GM23338 (cell line): ENCODE measurements around the gene GKN2. TPM values are rescaled to one million over a fixed set of nuclear protein-coding genes. Genes with fewer than 3 reads are reported as not detected.

ENCODE experiments used
- ATAC-seq: fragments of 200-7000 bp; cut with Tn5 transposase; 3 replicates; pipeline ENCODE4 v1.9.1; 2020
- DNase-seq: peaks from one replicate; pipeline ENCODE4 v3.0.0-alpha.2; 2015; ENCODE audit warnings: low spot score
- H2AFZ ChIP-seq: fragments of 200-600 bp; sonication (generic); 2 replicates; pipeline ENCODE4 v1.8.0; 2016; ENCODE audit warnings: antibody characterized with exemption, mild to moderate bottlenecking, moderate library complexity
- H3F3A ChIP-seq: fragments of 200-600 bp; sonication (generic); replicated peaks from 2 replicates; pipeline ENCODE4 v1.8.0; 2017; ENCODE audit warnings: antibody characterized with exemption, mixed run types, low read depth
- H3K27ac ChIP-seq: fragments of 200-600 bp; sonication (generic); 2 replicates; pipeline ENCODE4 v1.6.1; 2016; ENCODE audit warnings: low read depth
- H3K27me3 ChIP-seq: fragments of 200-600 bp; sonication (generic); 2 replicates; pipeline ENCODE4 v1.8.0; 2016; ENCODE audit warnings: mild to moderate bottlenecking, mixed run types, moderate library complexity; ENCODE audit not compliant: insufficient read depth
- H3K36me3 ChIP-seq: fragments of 200-600 bp; sonication (generic); 2 replicates; pipeline ENCODE4 v1.8.0; 2016; ENCODE audit warnings: mild to moderate bottlenecking; ENCODE audit not compliant: insufficient read depth
- H3K4me1 ChIP-seq: fragments of 200-600 bp; sonication (generic); 2 replicates; pipeline ENCODE4 v1.8.0; 2016; ENCODE audit warnings: mild to moderate bottlenecking, moderate library complexity; ENCODE audit not compliant: insufficient read depth
- H3K4me2 ChIP-seq: fragments of 200-600 bp; sonication (generic); 2 replicates; pipeline ENCODE4 v1.7.1; 2017; ENCODE audit warnings: mixed run types
- H3K4me3 ChIP-seq: fragments of 200-600 bp; sonication (generic); 2 replicates; pipeline ENCODE4 v1.6.1; 2016; ENCODE audit warnings: mixed run types
- H3K79me2 ChIP-seq: fragments of 200-600 bp; sonication (generic); replicated peaks from 2 replicates; pipeline ENCODE4 v1.8.0; 2017; ENCODE audit warnings: mild to moderate bottlenecking; ENCODE audit not compliant: insufficient read depth
- H3K9me2 ChIP-seq: fragments of 200-600 bp; sonication (generic); 2 replicates; pipeline ENCODE4 v1.8.0; 2017; ENCODE audit not compliant: insufficient read depth
- H4K20me1 ChIP-seq: fragments of 200-600 bp; sonication (generic); replicated peaks from 2 replicates; pipeline ENCODE4 v1.8.0; 2017; ENCODE audit warnings: mild to moderate bottlenecking; ENCODE audit not compliant: insufficient read depth
- H3K27ac Mint-ChIP-seq: 2 replicates; pipeline ENCODE4 v1.8.0; 2020; ENCODE audit warnings: inconsistent platforms, mild to moderate bottlenecking, moderate library complexity, mixed read lengths
- H3K27me3 Mint-ChIP-seq: 3 replicates; pipeline ENCODE4 v1.8.0; 2022; ENCODE audit warnings: low read depth, mild to moderate bottlenecking, moderate library complexity, mixed read lengths, inconsistent platforms; ENCODE audit not compliant: insufficient read depth, poor library complexity
- H3K36me3 Mint-ChIP-seq: 3 replicates; pipeline ENCODE4 v1.8.0; 2021; ENCODE audit warnings: low read depth, mild to moderate bottlenecking, inconsistent platforms, moderate library complexity, mixed read lengths
- H3K4me1 Mint-ChIP-seq: 3 replicates; pipeline ENCODE4 v1.8.0; 2020; ENCODE audit warnings: mild to moderate bottlenecking, inconsistent platforms, mixed read lengths
- H3K4me3 Mint-ChIP-seq: 3 replicates; pipeline ENCODE4 v1.8.0; 2021; ENCODE audit warnings: moderate library complexity, mild to moderate bottlenecking, inconsistent platforms, mixed read lengths
- H3K9me3 Mint-ChIP-seq: 3 replicates; pipeline ENCODE4 v1.8.0; 2020; ENCODE audit warnings: moderate library complexity, mild to moderate bottlenecking, inconsistent platforms, mixed read lengths
- CREB1 ChIP-seq: fragments of 250-450 bp; sonication (Bioruptor Pico); IDR thresholded peaks from 2 replicates; pipeline ENCODE4 v1.5.0; 2020; ENCODE audit warnings: low read depth, mild to moderate bottlenecking, moderate library complexity
- ETS1 ChIP-seq: IDR thresholded peaks from 2 replicates; pipeline ENCODE4 v1.6.1; 2016; ENCODE audit warnings: antibody characterized with exemption
- EZH2phosphoT487 ChIP-seq: fragments of 200-600 bp; sonication (generic); IDR thresholded peaks from one replicate; pipeline ENCODE4 v1.8.1; 2018; ENCODE audit warnings: antibody characterized with exemption; ENCODE audit not compliant: unreplicated experiment
- JUNB ChIP-seq: IDR thresholded peaks from one replicate; pipeline ENCODE4 v1.6.1; 2016; ENCODE audit warnings: antibody characterized with exemption; ENCODE audit not compliant: unreplicated experiment
- POLR2AphosphoS5 ChIP-seq: IDR thresholded peaks from 2 replicates; pipeline ENCODE4 v1.6.1; 2016; ENCODE audit warnings: antibody characterized with exemption, low read depth
- REST ChIP-seq: IDR thresholded peaks from one replicate; pipeline ENCODE4 v1.6.1; 2018; ENCODE audit warnings: antibody characterized with exemption; ENCODE audit not compliant: unreplicated experiment
- STAT1 ChIP-seq: IDR thresholded peaks from one replicate; pipeline ENCODE4 v1.6.1; 2016; ENCODE audit warnings: antibody characterized with exemption; ENCODE audit not compliant: unreplicated experiment
- ZNF114 ChIP-seq: fragments of 250-450 bp; sonication (Bioruptor Pico); IDR thresholded peaks from 2 replicates; pipeline ENCODE4 v1.5.0; 2020; ENCODE audit warnings: mild to moderate bottlenecking, moderate library complexity
- ZNF331 ChIP-seq: fragments of 250-450 bp; sonication (Bioruptor Pico); IDR thresholded peaks from 2 replicates; pipeline ENCODE4 v1.5.0; 2020; ENCODE audit warnings: low read depth, mild to moderate bottlenecking, moderate library complexity
- ZNF462 ChIP-seq: fragments of 250-450 bp; sonication (Bioruptor Pico); IDR thresholded peaks from 2 replicates; pipeline ENCODE4 v1.5.0; 2020; ENCODE audit warnings: mild to moderate bottlenecking, moderate library complexity
- polyA plus RNA-seq: library from polyadenylated mRNA; unstranded; fragments of >200 nt; fragmentation: Nextera tagmentation; extraction: Ambion mirVana; gene quantifications from 2 replicates; pipeline ENCODE4 v1.2.1, GENCODE V29; 2016
- total RNA-seq: library from RNA; depleted of rRNA; stranded (reverse); fragments of >200 nt; shearing (Covaris generic); gene quantifications from 2 replicates; pipeline ENCODE4 v1.2.3, GENCODE V29; 2014
- TF ChIP-seq, protein P1 (sequence below), 2 experiments: fragments of 200-600 bp in 1 of 2; sonication (generic) in 1 of 2; conservative IDR thresholded peaks; 2 replicates each; pipeline versions ENCODE4 v1.5.1 to v1.6.1; 2016 to 2017; ENCODE audit warnings: antibody characterized with exemption in 2 of 2, low read depth in 2 of 2, mild to moderate bottlenecking in 2 of 2, moderate library complexity in 1 of 2

Gene GKN2
- total and polyA plus RNA-seq, 2 experiments from 2014 or later: not detected

GRCh38 chr2:68908392-68908970, 44.2 kb downstream of the GKN2 start (continued):
- TF ChIP-seq EZH2phosphoT487 (no peak), ZNF331 (CRISPR knock-in tag) (no peak), ETS1 (no peak), POLR2AphosphoS5 (no peak), CREB1 (CRISPR knock-in tag) (no peak), STAT1 (no peak)
- TF ChIP-seq, protein P1, sequence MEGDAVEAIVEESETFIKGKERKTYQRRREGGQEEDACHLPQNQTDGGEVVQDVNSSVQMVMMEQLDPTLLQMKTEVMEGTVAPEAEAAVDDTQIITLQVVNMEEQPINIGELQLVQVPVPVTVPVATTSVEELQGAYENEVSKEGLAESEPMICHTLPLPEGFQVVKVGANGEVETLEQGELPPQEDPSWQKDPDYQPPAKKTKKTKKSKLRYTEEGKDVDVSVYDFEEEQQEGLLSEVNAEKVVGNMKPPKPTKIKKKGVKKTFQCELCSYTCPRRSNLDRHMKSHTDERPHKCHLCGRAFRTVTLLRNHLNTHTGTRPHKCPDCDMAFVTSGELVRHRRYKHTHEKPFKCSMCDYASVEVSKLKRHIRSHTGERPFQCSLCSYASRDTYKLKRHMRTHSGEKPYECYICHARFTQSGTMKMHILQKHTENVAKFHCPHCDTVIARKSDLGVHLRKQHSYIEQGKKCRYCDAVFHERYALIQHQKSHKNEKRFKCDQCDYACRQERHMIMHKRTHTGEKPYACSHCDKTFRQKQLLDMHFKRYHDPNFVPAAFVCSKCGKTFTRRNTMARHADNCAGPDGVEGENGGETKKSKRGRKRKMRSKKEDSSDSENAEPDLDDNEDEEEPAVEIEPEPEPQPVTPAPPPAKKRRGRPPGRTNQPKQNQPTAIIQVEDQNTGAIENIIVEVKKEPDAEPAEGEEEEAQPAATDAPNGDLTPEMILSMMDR (conservative IDR thresholded peaks at IDR 0.05; ENCODE audit: low read depth in 2 of 2): no peak

GRCh38 chr2:68907920-68908253, 44.8 kb downstream of the GKN2 start:
- no peak overlapping the region for H3K4me3 ChIP-seq
- Mint-ChIP-seq H3K4me1 (peaks cover 15% of the 10 kb centered on the region), H3K4me3 (no peak overlapping the region), H3K27me3 (peaks cover 4% of the 10 kb centered on the region), H3K9me3 (no peaks in the 10 kb centered on the region), H3K27ac (no peak overlapping the region), H3K36me3 (no peaks in the 10 kb centered on the region; the same call in 2 of the 3 replicates)
- peaks cover 8% of the 10 kb centered on the region; the same call in 1 of the 2 replicates for H3K9me2 ChIP-seq
- peaks cover 15% of the 10 kb centered on the region for H3K4me1 ChIP-seq
- no peaks in the 10 kb centered on the region for H3K27me3 ChIP-seq
- H2AFZ ChIP-seq: no peak overlapping the region; the same call in 1 of the 2 replicates
- H4K20me1 ChIP-seq: no peaks in the 10 kb centered on the region
- H3K4me2 ChIP-seq: no peak overlapping the region
- H3K79me2 ChIP-seq: no peaks in the 10 kb centered on the region
- no peaks in the 10 kb centered on the region for H3K36me3 ChIP-seq
- no peaks in the 10 kb centered on the region for H3F3A ChIP-seq
- DNase-seq: no peak
- no peak for ATAC-seq
- H3K27ac ChIP-seq: no peak overlapping the region
- TF ChIP-seq REST (no peak), STAT1 (no peak), ZNF114 (CRISPR knock-in tag) (no peak), ZNF462 (CRISPR knock-in tag) (no peak), JUNB (no peak), CREB1 (CRISPR knock-in tag) (no peak)
